Cerebellar nuclear complex (tissue), 1 donor: Measurements from ENCODE around the gene RNF121.

Source experiments
- DNase-seq, 2 experiments: peaks; one replicate each; lab custom pipeline; 2025; lab: John Stamatoyannopoulos, UW

RNF121 gene

GRCh38 chr11:71935338-71935925, 6.6 kb downstream of the RNF121 start:
- no peak for DNase-seq

DNA sequence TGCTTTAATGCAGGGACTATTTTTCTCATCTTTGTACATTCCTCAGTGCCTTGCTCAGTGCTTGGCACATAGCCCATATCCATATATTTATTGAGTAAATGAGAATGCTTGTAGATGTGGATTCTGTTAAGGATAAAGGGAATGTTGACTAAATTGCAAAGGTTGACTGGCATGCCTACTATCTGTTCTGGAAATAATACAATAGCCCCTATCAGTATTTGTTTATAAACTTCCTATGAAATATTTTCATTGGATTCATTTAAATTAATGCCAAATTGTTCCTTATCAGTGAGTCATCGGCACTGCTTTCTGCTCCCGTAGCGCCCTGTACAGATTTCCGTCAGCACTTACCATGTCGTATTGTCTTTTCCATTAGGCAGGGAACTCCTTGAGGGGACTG, 8.0 kb downstream of the RNF121 start:
- no peak for DNase-seq

DNA sequence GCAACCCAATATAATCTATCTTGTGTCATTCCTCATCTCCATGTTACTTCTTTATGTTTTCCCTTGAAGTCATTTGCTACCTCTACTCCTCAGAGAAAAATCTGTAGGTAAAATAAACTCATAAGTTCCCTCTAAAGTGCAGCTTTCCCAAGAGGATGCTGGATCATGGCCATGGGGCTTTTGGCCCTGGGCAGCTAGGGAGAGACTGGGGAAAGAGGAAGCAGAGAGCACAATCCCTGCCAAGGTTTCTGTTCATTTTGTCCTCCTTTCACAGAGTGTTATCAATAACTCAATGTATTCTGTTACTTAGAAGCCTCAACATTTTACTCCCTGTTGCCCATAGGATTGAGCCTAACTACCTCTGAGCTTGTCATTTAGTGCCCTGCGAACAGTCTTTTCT, 9.0 kb downstream of the RNF121 start:
- no peak for DNase-seq

DNA sequence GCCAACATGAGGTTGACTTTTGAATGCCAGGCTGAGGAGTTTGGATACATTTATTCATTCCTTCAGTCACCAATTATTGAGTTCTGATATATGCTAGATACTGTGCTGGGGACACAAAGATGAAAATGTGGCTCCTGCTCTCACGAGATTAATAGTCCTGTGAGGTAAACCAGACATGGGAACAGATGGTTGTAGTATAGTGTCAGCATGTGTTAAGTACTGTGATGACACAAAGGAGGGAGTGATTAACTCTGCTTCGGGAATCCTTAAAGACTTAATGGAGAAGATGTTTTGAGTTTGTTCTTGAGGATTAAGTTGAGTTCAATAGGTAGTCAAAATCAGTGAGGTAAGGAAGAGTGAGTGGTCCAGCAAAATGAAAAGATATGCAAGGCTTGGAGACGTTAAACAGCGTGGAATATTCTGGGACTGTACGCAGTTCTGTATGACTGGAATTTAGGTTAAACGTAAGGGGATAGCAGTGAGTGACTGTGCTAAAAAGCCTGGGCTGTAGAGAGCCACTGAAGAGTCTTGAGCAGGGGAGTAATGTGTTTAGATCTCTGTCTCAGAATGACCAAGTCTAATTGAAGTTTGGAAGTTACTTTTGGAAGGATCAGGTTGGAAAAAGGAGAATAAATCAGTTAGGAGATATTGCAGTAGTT, 11.8 kb downstream of the RNF121 start:
- DNase-seq: no peak

- no peak for DNase-seq
Observed at GRCh38 chr11:71946144-71946571, 17.3 kb downstream of the RNF121 start.

GRCh38 chr11:71947498-71947897, 18.7 kb downstream of the RNF121 start:
- no peak for DNase-seq

GRCh38 chr11:71948314-71949027, 19.6 kb downstream of the RNF121 start:
- no peak for DNase-seq

GRCh38 chr11:71949034-71949433, 20.2 kb downstream of the RNF121 start:
- no peak for DNase-seq

- DNase-seq: no peak
Observed at GRCh38 chr11:71951741-71952310, 23.0 kb downstream of the RNF121 start.

DNA sequence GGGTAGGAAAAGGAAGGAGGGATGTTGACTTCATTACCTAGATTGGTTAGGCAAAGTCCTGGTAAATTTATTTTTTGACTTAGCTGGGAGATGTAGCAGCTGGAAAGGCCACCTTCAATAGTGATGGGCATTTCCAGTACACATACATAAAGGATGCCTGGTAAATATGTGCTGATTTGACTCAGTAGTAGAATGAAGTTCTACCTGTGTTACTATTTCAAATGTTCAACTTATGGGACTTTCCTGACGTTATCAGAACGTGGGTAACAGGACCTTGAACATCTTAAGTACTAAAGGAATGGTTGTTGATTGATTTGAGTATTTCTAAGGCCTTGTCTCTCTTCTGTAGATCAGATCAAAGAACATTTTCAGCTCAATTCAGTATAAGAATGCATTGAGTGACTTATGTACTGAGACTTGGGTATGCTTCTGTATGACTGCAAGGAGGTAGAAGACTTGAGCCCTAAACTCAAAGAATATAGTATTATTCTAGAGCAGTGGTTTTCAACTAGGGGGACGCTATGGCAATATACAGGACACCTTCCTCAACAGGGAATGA, 27.1 kb downstream of the RNF121 start:
- no peak for DNase-seq

DNA sequence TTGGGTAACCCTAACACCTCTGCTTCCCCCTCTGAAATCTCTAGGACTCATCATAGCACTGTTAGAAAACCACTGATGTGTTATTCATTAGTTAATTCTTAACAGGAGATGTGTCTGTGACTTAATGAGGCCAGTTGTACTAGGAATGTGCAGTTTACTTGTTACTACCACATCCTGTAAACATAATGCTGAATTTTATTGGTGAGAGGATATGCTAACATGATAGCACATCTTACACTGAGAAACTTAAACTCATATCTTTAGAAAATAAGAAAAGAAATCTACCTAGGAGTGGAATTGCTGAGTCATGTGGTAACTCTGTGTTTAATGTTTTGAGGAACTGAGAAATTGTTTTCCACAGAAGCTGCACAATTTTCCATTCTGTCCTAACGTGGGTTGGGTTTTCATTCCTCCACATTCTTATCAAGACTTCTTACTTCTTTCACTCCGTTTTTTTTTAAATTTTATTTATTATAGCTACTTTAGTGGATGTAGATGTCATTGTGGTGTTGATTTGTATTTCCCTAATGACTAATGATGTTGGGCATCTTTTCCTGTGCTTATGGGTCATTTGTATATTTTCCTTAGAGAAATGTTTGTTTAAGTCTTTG, 33.7 kb downstream of the RNF121 start:
- no peak for DNase-seq

DNA sequence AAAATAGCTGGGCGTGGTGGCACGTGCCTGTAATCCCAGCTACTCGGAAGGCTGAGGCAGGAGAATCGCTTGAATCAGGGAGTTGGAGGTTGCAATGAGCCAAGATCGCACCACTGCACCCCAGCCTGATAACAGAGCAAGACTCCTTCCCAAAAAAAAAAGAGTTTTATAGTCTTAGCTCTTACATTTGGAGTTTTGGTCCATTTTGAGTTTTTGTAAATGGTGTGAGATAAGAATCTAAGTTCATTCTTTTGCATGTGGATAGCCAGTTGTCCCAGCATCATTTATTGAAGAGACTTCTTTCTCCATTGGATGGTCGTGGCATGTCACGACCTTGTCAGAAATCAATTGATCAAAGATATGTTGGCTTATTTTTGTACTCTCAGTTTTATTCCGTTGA, 34.6 kb downstream of the RNF121 start:
- no peak for DNase-seq

GRCh38 chr11:71964641-71965040, 35.8 kb downstream of the RNF121 start:
- DNase-seq: no peak

- DNase-seq: no peak
Observed at GRCh38 chr11:71971680-71972079, 42.8 kb downstream of the RNF121 start.

DNA sequence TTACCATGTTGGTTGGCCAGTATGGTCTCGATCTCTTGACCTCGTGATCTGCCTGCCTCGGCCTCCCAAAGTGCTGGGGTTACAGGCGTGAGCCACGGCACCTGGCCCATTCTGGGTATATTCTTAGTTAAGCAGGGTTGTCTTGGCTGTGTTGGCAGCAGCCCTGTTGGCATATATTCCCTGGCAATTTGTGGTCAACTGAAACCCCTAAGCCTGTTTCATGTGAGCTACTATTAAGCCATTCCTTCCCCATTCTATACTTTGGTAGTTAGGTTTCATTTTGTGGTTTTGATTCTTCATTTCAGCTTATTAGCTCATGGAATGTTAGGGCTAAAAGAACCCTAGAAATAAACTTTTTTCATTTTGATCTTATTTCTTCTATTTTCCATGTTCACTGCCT, 47.7 kb downstream of the RNF121 start:
- no peak for DNase-seq

DNA sequence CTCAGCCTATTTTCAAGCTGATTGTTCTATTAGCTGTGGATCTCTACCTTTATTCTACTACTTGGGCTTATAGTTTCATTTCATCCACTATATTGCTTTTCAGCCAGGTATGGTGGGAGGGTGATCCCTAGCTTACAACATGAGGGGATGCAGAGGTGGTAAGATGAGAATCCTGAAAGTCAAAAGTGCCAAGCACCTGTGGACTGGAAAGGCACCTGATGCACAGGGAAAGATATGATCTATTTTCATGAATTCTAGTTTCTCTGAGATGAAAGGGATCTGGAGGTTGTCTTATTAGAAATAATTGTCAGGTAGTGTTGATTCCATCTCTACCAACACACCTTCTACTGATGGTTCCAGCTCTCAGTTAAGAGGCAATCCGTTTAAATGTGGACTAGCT, 48.2 kb downstream of the RNF121 start:
- no peak for DNase-seq

DNA sequence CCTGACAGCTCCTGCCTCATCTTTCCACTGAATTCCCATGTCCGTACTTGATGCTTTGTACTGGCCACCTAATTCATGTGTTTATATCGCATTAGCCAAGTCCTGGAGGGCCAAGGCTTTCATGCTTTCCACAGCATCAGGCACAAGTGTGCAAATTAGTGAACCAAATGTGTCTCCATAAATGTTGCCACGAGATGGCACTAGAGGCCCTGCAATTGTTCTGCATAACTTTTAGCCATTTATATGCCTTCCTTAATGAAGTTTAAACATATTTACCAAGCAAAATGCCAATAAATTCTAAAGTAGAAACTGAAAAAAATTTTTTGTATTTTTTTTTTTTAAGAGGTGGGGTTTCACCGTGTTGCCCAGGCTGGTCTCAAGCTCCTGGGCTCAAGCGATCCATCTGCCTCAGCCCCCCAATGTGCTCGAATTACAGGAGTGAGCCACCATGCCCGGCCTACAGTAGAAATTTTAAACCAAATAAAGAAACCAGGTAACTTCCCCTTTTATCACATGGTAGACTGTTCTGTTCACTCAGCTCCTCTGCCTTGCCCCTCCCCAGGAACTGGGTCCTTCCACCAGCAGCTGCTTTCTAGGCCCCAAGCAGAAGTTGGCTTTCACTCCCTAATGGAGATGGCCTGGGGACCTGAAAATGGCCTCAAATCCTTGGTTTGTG, 49.0 kb downstream of the RNF121 start:
- peak in 1 of 2 experiments; percentile 29 for DNase-seq

DNA sequence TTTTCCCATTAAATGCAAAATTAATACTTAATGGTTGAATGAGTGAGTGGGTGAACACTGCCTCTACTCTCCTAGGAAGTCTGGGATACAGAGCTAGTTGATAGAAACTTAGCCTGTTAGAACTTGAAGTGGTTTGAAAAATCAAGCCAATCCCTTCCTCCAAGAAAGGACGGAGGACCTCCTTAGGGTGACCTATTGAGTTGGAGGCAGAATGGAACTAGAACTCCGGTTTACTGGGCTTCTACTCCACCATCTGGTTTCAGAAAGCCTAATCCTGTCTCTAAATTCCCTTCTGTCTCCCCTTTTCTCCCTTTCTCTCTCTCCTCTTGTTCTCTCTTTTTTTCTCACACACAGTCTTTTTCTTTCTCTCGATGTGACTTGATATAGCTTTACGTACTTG, 50.2 kb downstream of the RNF121 start:
- no peak for DNase-seq

- no peak for DNase-seq
Observed at GRCh38 chr11:71979602-71980001, 50.8 kb downstream of the RNF121 start.

DNA sequence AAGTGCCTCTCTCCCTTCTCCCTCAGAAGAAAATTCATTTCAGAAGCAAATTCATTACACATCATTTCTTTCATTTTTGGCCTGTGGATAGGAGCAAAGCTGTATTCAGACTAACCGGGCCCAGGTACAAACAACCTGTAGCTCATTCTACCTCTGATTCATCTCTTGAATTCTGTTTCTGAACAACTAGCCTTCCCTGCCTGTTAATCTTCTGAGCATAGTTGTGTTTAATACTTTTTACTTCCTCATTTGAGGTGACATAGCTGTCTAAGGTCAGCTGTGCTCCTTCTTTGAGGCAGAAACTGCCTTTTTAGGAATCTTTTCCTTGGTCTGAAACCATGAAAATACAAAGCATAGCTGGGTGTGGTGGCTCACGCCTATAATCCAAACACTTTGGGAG, 57.3 kb downstream of the RNF121 start:
- no peak for DNase-seq

- no peak for DNase-seq
Observed at GRCh38 chr11:71987521-71987920, 58.7 kb downstream of the RNF121 start.

- no peak for DNase-seq
Observed at GRCh38 chr11:71988050-71988449, 59.2 kb downstream of the RNF121 start.
